Measurements from ENCODE around the gene CCSER1. TPM values are rescaled to one million over a fixed set of nuclear protein-coding genes. Genes with fewer than 3 reads are reported as not detected.

The CCSER1 gene
- total and polyA plus RNA-seq, 2 donors (not counting 1 experiment from before 2014, with no cell fraction given) = 10.7 to 39.5 TPM

DNA sequence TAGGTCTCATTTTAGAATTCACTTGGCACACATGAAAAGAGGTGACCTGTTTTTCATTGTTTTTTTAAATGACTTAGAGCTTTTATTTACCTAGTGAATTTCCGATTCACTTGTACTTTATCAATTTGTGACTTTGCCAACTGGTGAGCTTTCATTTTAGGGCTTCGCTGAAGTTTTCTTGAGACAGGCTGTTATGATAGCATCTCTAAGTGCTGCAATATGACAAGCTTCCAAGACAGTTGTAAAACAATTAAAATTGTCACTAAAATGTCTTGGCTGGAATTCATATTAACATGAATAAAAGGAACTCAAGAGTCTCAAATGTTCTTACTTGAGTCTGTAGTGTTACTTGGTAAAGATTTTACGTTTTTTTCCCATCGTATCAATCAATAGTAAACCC lies 1344.9 kb downstream of the CCSER1 start:
- WGBS (ENCODE audit: insufficient coverage) = 93% methylated on average over 2 of the region's 4 CpGs
- POLR2A ChIA-PET = no interaction called here
- CTCF ChIA-PET = no interaction called here

DNA sequence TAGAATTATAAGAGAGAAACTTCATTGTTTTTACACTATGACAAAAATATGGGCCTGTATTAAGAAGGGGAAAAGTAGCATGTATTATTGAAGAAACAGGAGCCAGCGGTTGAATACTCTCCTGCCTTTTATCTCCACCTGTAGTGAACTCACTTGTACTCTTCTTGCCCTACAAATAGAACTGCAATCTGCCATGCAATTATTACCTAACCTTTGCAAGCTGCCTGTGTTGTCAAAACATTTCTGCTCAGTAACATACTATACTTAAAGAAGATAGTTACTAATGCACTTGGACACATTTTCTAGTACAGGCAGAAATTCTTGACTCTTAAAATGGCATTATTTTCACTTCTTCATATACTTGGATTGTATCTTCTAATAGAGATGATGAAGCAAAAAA lies 1358.2 kb downstream of the CCSER1 start:
- no peaks in the 10 kb centered on the region for H3K36me3 ChIP-seq (replicated peaks in 1 of 2; ENCODE audit: control extremely low read depth in 1 of 2, control insufficient read depth in 1 of 2, extremely low read depth in 1 of 2, insufficient read depth in 2 of 2, low read length in 1 of 2)
- peaks cover 4% of the 10 kb centered on the region for H3K9me3 Mint-ChIP-seq (ENCODE audit: insufficient read depth)
- H3K27me3 ChIP-seq (replicated peaks in 1 of 4; ENCODE audit: control extremely low read depth in 1 of 4, control insufficient read depth in 3 of 4, insufficient read depth in 4 of 4, low read length in 3 of 4) = no peaks in the 10 kb centered on the region
- intact Hi-C loops (cut with micrococcal nuclease) = no loop called here
- 80% methylated on average over 1 of the region's 1 CpG for WGBS (ENCODE audit: insufficient coverage)
- no peak overlapping the region for H3K4me3 ChIP-seq (ENCODE audit: control extremely low read depth in 1 of 5, extremely low read depth in 1 of 5, insufficient read depth in 1 of 5, low read depth in 2 of 5, low read length in 4 of 5)
- no peak overlapping the region for H3K9ac ChIP-seq (ENCODE audit: low read length)
- POLR2A ChIA-PET = no interaction called here
- TF ChIP-seq EZH2 (IDR thresholded peaks at IDR 0.05; ENCODE audit: borderline replicate concordance, insufficient read depth, low read depth, low read length, poor library complexity, severe bottlenecking) = no peak
- TF ChIP-seq, protein P1, sequence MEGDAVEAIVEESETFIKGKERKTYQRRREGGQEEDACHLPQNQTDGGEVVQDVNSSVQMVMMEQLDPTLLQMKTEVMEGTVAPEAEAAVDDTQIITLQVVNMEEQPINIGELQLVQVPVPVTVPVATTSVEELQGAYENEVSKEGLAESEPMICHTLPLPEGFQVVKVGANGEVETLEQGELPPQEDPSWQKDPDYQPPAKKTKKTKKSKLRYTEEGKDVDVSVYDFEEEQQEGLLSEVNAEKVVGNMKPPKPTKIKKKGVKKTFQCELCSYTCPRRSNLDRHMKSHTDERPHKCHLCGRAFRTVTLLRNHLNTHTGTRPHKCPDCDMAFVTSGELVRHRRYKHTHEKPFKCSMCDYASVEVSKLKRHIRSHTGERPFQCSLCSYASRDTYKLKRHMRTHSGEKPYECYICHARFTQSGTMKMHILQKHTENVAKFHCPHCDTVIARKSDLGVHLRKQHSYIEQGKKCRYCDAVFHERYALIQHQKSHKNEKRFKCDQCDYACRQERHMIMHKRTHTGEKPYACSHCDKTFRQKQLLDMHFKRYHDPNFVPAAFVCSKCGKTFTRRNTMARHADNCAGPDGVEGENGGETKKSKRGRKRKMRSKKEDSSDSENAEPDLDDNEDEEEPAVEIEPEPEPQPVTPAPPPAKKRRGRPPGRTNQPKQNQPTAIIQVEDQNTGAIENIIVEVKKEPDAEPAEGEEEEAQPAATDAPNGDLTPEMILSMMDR (IDR thresholded peaks at IDR 0.05) = no peak
- H3K4me1 ChIP-seq (ENCODE audit: control insufficient read depth in 2 of 2, insufficient read depth in 2 of 2, low read length in 2 of 2) = no peaks in the 10 kb centered on the region
- no peaks in the 10 kb centered on the region for H3K27me3 Mint-ChIP-seq
- H3K27ac ChIP-seq (ENCODE audit: low read length in 2 of 2) = no peak overlapping the region
- DNase-seq = no peak
- no peaks in the 10 kb centered on the region for H4K20me1 ChIP-seq (ENCODE audit: control insufficient read depth, insufficient read depth, low read length, poor library complexity, severe bottlenecking)
- peaks cover 0 to 4% (median under 1%) of the 10 kb centered on the region in 3 donors for H3K9me3 ChIP-seq (ENCODE audit: control extremely low read depth in 1 of 3, control insufficient read depth in 2 of 3, insufficient read depth in 1 of 3, low read length in 2 of 3)
- H3K4me2 ChIP-seq (replicated peaks; ENCODE audit: low read depth, low read length, poor library complexity, severe bottlenecking) = no peak overlapping the region
- no peak overlapping the region for H2AFZ ChIP-seq (ENCODE audit: insufficient read depth, low read depth, low read length, poor library complexity, severe bottlenecking)
- H3K79me2 ChIP-seq (ENCODE audit: control insufficient read depth, insufficient read depth, low read length) = no peaks in the 10 kb centered on the region
- no peak for ATAC-seq (ENCODE audit: low read depth)
- H3K4me1 Mint-ChIP-seq = no peaks in the 10 kb centered on the region
- no peak overlapping the region for H3K4me3 Mint-ChIP-seq
- CTCF ChIA-PET = no interaction called here
- no peak overlapping the region for H3K27ac Mint-ChIP-seq

More for the DNA sequence above, 1344.9 kb downstream of the CCSER1 start:
- Histone ChIP-seq H3K4me2 (replicated peaks; ENCODE audit: low read depth, low read length, poor library complexity, severe bottlenecking) (no peak overlapping the region), H3K27me3 (replicated peaks in 1 of 4; ENCODE audit: control extremely low read depth in 1 of 4, control insufficient read depth in 3 of 4, insufficient read depth in 4 of 4, low read length in 3 of 4) (no peaks in the 10 kb centered on the region), H3K9me3 (ENCODE audit: control extremely low read depth in 1 of 3, control insufficient read depth in 2 of 3, insufficient read depth in 1 of 3, low read length in 2 of 3) (no peaks in the 10 kb centered on the region), H3K36me3 (replicated peaks in 1 of 2; ENCODE audit: control extremely low read depth in 1 of 2, control insufficient read depth in 1 of 2, extremely low read depth in 1 of 2, insufficient read depth in 2 of 2, low read length in 1 of 2) (no peaks in the 10 kb centered on the region), H3K27ac (ENCODE audit: low read length in 2 of 2) (no peak overlapping the region), H2AFZ (ENCODE audit: insufficient read depth, low read depth, low read length, poor library complexity, severe bottlenecking) (no peak overlapping the region), H3K9ac (ENCODE audit: low read length) (no peak overlapping the region), H4K20me1 (ENCODE audit: control insufficient read depth, insufficient read depth, low read length, poor library complexity, severe bottlenecking) (no peaks in the 10 kb centered on the region), H3K4me1 (ENCODE audit: control insufficient read depth in 2 of 2, insufficient read depth in 2 of 2, low read length in 2 of 2) (no peaks in the 10 kb centered on the region), H3K4me3 (ENCODE audit: control extremely low read depth in 1 of 5, extremely low read depth in 1 of 5, insufficient read depth in 1 of 5, low read depth in 2 of 5, low read length in 4 of 5) (no peak overlapping the region), H3K79me2 (ENCODE audit: control insufficient read depth, insufficient read depth, low read length) (no peaks in the 10 kb centered on the region)
- TF ChIP-seq, protein P1 (IDR thresholded peaks at IDR 0.05) = no peak
- no peak for TF ChIP-seq EZH2 (IDR thresholded peaks at IDR 0.05; ENCODE audit: borderline replicate concordance, insufficient read depth, low read depth, low read length, poor library complexity, severe bottlenecking)
- intact Hi-C loops (cut with micrococcal nuclease) = no loop called here
- H3K9me3 Mint-ChIP-seq (ENCODE audit: insufficient read depth) = no peaks in the 10 kb centered on the region
- DNase-seq (no peak), ATAC-seq (ENCODE audit: low read depth) (no peak)
- H3K27me3 Mint-ChIP-seq = no peaks in the 10 kb centered on the region
- H3K27ac Mint-ChIP-seq = no peak overlapping the region
- no peaks in the 10 kb centered on the region for H3K4me1 Mint-ChIP-seq
- H3K4me3 Mint-ChIP-seq = no peak overlapping the region

All from B cell (primary cell).